HG02938 (cell line): ENCODE data around the gene ETV2.
"Not testable (repeated sequence)": the region's sequence is repeated elsewhere in the genome, so short reads cannot be mapped to it uniquely, and the experiment has no call there.

Experiments
- ATAC-seq: cut with Tn5 transposase; IDR thresholded peaks from one replicate; pipeline ENCODE4 v1.9.1; 2021; ENCODE audit warnings: mild to moderate bottlenecking, moderate library complexity; ENCODE audit not compliant: unreplicated experiment

Gene ETV2

GRCh38 chr19:35654828-35655227, 13.3 kb downstream of the ETV2 start:
- ATAC-seq, result not testable (repeated sequence)

DNA sequence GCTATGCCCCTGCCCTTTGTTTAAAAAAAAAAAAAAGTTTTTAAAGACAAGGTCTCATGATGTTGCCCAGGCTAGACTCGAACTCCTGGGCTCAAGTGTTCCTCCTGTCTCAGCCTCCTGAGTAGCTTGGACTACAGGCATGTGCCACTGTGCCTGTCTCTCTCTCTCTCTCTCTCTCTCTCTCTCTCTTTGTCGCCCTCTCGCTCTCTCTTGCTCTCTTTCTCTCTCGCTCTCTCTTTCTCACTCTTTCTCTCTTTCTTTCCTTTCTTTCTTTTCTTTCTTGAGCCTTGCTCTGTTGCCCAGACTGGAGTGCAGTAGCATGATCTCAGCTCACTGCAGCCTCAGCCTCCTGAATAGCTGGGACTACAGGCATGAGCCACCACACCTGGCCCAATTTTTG, 14.1 kb downstream of the ETV2 start:
- ATAC-seq, result no peak

DNA sequence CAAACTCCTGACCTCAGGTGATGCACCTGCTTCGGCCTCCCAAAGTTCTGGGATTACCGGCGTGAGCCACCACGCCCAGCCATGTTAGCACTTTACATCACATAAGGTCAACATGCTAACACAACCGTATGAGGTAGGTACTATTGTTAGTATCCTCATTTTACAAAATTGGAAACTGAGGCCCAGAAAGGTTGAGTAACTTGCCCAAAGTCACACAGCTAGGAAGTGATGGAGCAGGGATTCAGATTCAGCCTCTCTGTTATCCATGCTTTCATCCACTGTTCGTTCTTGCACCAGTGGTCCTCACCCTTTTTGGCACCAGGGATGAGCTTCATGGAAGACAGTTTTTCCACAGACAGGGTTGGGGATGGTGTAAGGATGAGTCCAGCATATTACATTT, 15.2 kb downstream of the ETV2 start:
- ATAC-seq, result no peak

DNA sequence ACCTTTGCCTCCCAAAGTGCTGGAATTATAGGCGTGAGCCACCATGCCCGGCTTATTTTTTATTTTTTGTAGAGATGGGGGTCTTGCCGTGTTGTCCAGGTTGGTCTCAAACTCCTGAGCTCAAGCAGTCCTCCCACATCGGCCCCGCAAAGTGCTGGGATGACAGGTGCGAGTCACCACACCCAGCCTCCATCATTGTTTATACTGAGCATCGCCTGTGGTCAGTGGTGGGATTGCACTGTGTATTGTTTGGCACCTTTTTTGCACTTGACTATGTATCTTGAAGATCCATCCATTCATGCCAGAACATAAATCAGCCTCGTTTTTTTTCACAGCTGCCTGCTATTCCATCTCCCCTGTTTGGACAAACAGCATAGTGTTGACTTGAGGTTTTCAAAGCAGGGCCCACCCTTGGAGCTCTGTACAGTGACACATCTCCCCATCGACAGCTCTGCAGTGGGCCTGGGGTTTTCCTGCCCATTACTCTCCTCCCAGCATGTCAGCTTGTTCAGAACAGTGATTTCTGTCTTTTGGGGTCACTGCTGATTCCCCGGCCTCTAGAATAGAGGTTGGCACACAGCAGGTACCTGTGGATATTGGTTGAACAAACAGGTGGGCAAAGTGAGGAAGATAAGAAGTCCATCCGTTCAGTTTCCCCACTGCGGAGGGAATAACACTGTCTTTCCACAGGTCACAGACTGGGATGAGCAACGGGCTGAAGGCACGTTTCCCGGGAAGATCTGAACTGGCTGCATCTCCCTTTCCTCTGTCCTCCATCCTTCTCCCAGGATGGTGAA, 16.6 kb downstream of the ETV2 start:
- no peak for ATAC-seq

DNA sequence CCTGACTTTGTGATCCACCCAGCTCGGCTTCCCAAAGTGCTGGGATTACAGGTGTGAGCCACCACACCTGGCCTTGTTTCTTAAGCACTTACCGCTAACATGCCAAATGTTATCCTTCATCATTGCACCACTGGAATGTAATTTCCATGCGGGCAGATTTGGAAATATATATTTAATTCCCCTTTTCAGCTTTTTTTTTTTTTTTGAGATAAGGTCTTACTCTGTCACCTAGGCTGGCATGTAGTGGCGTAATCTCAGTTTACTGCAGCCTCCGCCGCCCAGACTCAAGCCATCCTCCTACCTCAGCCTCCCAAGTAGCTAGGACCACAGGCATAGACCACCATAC, 20.4 kb downstream of the ETV2 start:
- ATAC-seq, result no peak

- ATAC-seq, result no peak
Observed at GRCh38 chr19:35663981-35664380, 22.4 kb downstream of the ETV2 start.

GRCh38 chr19:35665157-35665556, 23.6 kb downstream of the ETV2 start:
- no peak for ATAC-seq

DNA sequence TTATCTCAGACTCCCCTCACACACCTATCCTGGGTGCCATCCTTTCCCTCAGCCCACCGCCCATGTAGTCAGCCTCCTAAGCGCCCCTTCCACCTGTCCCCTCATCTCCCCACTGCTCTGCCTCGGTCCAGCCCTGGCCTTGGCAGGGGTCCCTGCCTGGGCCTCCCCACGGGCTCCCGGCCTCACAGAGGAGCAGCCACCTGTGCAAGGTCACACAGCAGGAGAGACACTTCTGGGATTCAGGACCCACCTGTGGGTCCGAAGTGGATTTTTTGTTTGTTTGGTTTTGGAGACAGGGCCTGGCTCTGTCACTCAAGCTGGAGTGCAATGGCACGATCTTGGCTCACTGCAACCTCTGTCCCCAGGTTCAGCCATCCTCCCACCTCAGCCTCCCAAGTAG, 24.1 kb downstream of the ETV2 start:
- no peak for ATAC-seq

- ATAC-seq, result no peak
Observed at GRCh38 chr19:35666251-35666913, 24.8 kb downstream of the ETV2 start, which contains the start of gene UPK1A. Gene UPK1A (plus strand): TSS chr19:35666517. CDS start chr19:35666813, 296 bp downstream.

- no peak for ATAC-seq
Observed at GRCh38 chr19:35669566-35669965, 28.0 kb downstream of the ETV2 start.

DNA sequence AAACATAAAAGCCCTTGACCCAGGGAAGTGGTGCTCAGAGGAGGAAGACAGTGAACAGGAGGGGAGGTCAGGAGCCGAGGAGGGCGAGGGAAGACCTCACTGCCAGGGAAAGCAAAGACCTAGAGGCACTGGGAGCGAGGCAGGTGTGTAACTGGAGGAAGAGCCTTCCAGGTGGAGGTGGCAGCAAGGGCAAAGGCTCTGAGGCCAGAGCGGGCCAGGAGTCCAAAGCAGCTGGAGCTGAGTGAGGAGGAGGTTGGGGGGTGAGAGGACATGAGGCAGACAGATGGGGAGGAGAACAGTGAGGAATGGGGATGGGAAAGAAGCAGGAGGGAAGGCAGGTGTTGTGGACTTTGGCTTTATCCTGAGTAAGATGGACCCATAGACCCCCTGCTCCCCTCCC, 28.4 kb downstream of the ETV2 start:
- ATAC-seq, result no peak

DNA sequence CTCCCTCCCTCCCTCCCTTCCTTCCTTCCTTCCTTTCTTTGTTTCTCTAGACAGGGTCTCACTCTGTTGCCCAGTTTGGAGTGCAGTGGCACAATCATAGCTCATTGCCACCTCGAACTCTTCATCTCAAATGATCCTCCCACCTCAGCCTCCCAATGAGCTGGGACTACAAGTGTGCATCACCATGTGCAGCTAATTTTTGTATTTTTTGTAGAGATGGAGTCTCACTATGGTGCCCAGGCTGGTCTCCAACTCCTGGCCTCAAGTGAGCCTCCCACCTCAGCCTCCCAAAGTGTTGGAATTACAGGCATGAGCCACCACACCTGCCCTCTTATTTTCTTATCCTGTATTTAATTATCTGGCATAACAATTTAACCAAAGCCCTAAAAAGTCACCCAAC, 29.1 kb downstream of the ETV2 start:
- ATAC-seq, result no peak

- no peak for ATAC-seq
Observed at GRCh38 chr19:35671818-35672217, 30.3 kb downstream of the ETV2 start.

- ATAC-seq, result no peak
Observed at GRCh38 chr19:35673121-35673804, 31.7 kb downstream of the ETV2 start.

DNA sequence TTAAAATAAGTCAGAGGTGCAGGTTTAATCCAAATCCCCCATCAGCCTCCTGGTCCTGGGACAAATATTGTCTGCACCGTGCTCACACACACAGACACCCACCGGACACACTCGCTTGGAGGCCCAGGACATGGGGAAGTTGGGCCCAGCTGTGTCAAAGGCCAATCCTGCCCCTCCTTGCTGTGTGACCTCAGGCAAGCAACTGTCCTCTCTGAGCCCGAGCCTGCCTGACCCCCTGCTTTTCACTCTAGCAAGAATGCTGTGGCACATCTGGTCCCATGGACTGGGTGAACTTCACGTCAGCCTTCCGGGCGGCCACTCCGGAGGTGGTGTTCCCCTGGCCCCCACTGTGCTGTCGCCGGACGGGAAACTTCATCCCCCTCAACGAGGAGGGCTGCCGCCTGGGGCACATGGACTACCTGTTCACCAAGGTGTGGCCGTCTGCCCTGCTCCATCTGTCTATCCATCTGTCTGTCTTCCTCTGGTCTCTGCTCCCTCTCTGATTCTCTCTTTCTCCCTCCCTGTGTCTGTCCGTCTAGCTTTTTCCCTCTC, 34.1 kb downstream of the ETV2 start:
- ATAC-seq, result no peak

- ATAC-seq, result no peak
Observed at GRCh38 chr19:35689836-35690235, 48.3 kb downstream of the ETV2 start.

DNA sequence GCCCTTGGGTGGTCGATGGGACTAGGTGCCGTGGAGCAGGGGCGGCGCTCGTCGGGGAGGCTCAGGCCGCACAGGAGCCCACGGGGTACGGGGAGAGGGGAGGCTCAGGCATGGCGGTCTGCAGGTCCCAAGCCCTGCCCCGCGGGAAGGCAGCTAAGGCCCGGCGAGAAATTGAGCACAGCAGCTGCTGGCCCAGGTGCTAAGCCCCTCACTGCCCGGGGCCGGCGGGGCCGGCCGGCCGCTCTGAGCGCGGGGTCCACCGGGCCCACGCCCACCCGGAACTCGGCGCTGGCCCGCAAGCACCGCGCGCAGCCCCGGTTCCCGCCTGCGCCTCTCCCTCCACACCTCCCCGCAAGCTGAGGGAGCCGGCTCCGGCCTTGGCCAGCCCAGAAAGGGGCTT, 49.6 kb downstream of the ETV2 start:
- ATAC-seq, result not testable (repeated sequence)

GRCh38 chr19:35692010-35692409, 50.5 kb downstream of the ETV2 start:
- no peak for ATAC-seq

GRCh38 chr19:35693422-35693821, 51.9 kb downstream of the ETV2 start:
- no peak for ATAC-seq

- ATAC-seq, result peak; percentile 85
Observed at GRCh38 chr19:35693835-35694599, 52.5 kb downstream of the ETV2 start.
